HEK293 (cell line): ENCODE results near the gene TMEM267.
"Not testable (repeated sequence)": the region's sequence is repeated elsewhere in the genome, so short reads cannot be mapped to it uniquely, and the experiment has no call there.

Experiments used
- CTCF ChIA-PET: fragments of 350-600 bp; formaldehyde crosslinking; extraction: SDS; loops from one replicate; lab custom pipeline; 2021; ENCODE audit warnings: antibody characterized with exemption; lab: Yijun Ruan, JAX
- POLR2A ChIA-PET: fragments of 300-600 bp; formaldehyde crosslinking; extraction: SDS; loops from one replicate; lab custom pipeline; 2020; ENCODE audit warnings: antibody characterized with exemption, inconsistent platforms; lab: Yijun Ruan, JAX
- H3K27ac ChIP-seq: fragments of 200-500 bp; sonication (Bioruptor generic); 2 replicates; pipeline ENCODE4 v1.5.1; 2014; ENCODE audit warnings: low read depth, low read length, control low read depth, inconsistent platforms; ENCODE audit errors: extremely low read depth
- H3K36me3 ChIP-seq, 2 experiments: fragments of 200-500 bp in 1 of 2; sonication (Bioruptor generic) in 1 of 2; 1 replicate in 1 of 2; 2 replicates in 1 of 2; pipeline ENCODE4 v1.5.1; 2014 to 2017; ENCODE audit warnings: inconsistent platforms in 2 of 2, low read length in 2 of 2; ENCODE audit not compliant: control insufficient read depth in 2 of 2, insufficient read depth in 1 of 2
- H3K4me1 ChIP-seq: fragments of 200-500 bp; sonication (Bioruptor generic); 2 replicates; pipeline ENCODE4 v1.5.1; 2014; ENCODE audit warnings: mild to moderate bottlenecking, low read length, inconsistent platforms; ENCODE audit not compliant: control insufficient read depth, insufficient read depth
- H3K4me3 ChIP-seq: 2 replicates; pipeline ENCODE4 v1.5.1; 2011; ENCODE audit warnings: low read depth, mild to moderate bottlenecking, control low read depth, low read length, moderate library complexity
- H3K9me3 ChIP-seq: fragments of 200-500 bp; sonication (Bioruptor generic); 2 replicates; pipeline ENCODE4 v1.5.1; 2014; ENCODE audit warnings: low read depth, low read length, inconsistent platforms; ENCODE audit not compliant: control insufficient read depth, insufficient read depth
- BCL11A ChIP-seq: fragments of 450-650 bp; formaldehyde crosslinking; IDR thresholded peaks from 2 replicates; pipeline ENCODE4 v1.5.1; 2016; ENCODE audit warnings: low read depth, missing biosample characterization, missing genetic modification characterization
- GLI2 ChIP-seq: fragments of 450-650 bp; formaldehyde crosslinking; IDR thresholded peaks from 2 replicates; pipeline ENCODE4; 2017; ENCODE audit warnings: missing biosample characterization, missing genetic modification characterization, low read depth, borderline replicate concordance
- MYNN ChIP-seq: fragments of 450-650 bp; formaldehyde crosslinking; IDR thresholded peaks from 2 replicates; pipeline ENCODE4 v1.5.1; 2016; ENCODE audit warnings: missing biosample characterization, missing genetic modification characterization, borderline replicate concordance
- ZBTB17 ChIP-seq: fragments of 450-650 bp; formaldehyde crosslinking; IDR thresholded peaks from 2 replicates; pipeline ENCODE4 v1.5.1; 2016; ENCODE audit warnings: missing biosample characterization, missing genetic modification characterization
- ZBTB8A ChIP-seq: fragments of 450-650 bp; formaldehyde crosslinking; IDR thresholded peaks from 2 replicates; pipeline ENCODE4 v1.5.1; 2016; ENCODE audit warnings: missing biosample characterization, missing genetic modification characterization
- ZFHX2 ChIP-seq: fragments of 450-650 bp; formaldehyde crosslinking; conservative IDR thresholded peaks from 2 replicates; pipeline ENCODE4 v1.5.1; 2016; ENCODE audit warnings: missing biosample characterization, missing genetic modification characterization
- ZNF16 ChIP-seq: fragments of 450-650 bp; formaldehyde crosslinking; IDR thresholded peaks from 2 replicates; pipeline ENCODE4 v1.5.1; 2016; ENCODE audit warnings: low read depth, missing biosample characterization, missing genetic modification characterization
- ZNF239 ChIP-seq: fragments of 450-650 bp; formaldehyde crosslinking; IDR thresholded peaks from 2 replicates; pipeline ENCODE4 v1.5.1; 2016; ENCODE audit warnings: missing biosample characterization, missing genetic modification characterization
- ZNF324 ChIP-seq: fragments of 450-650 bp; formaldehyde crosslinking; IDR thresholded peaks from 2 replicates; pipeline ENCODE4 v1.5.1; 2016; ENCODE audit warnings: missing biosample characterization, missing genetic modification characterization
- ZNF341 ChIP-seq: fragments of 450-650 bp; formaldehyde crosslinking; IDR thresholded peaks from 2 replicates; pipeline ENCODE4; 2016; ENCODE audit warnings: low read depth, missing biosample characterization, missing genetic modification characterization
- ZNF404 ChIP-seq: fragments of 450-650 bp; formaldehyde crosslinking; IDR thresholded peaks from 2 replicates; pipeline ENCODE4 v1.5.1; 2017; ENCODE audit warnings: missing biosample characterization, missing genetic modification characterization
- ZNF529 ChIP-seq: fragments of 450-650 bp; formaldehyde crosslinking; IDR thresholded peaks from 2 replicates; pipeline ENCODE4 v1.5.1; 2017; ENCODE audit warnings: missing genetic modification characterization, missing biosample characterization; ENCODE audit not compliant: insufficient replicate concordance
- ZNF558 ChIP-seq: fragments of 450-650 bp; formaldehyde crosslinking; IDR thresholded peaks from 2 replicates; pipeline ENCODE4 v1.5.1; 2016; ENCODE audit warnings: missing biosample characterization, missing genetic modification characterization
- ZNF560 ChIP-seq: fragments of 450-650 bp; formaldehyde crosslinking; IDR thresholded peaks from 2 replicates; pipeline ENCODE4 v1.5.1; 2017; ENCODE audit warnings: missing biosample characterization, missing genetic modification characterization, borderline replicate concordance
- ZNF623 ChIP-seq: fragments of 450-650 bp; formaldehyde crosslinking; IDR thresholded peaks from 2 replicates; pipeline ENCODE4 v1.5.1; 2016; ENCODE audit warnings: missing biosample characterization, missing genetic modification characterization
- ZNF658 ChIP-seq: fragments of 450-650 bp; formaldehyde crosslinking; IDR thresholded peaks from 2 replicates; pipeline ENCODE4; 2016; ENCODE audit warnings: missing biosample characterization, missing genetic modification characterization
- ZNF768 ChIP-seq: fragments of 450-650 bp; formaldehyde crosslinking; IDR thresholded peaks from 2 replicates; pipeline ENCODE4 v1.5.1; 2018; ENCODE audit warnings: missing biosample characterization, mild to moderate bottlenecking, missing genetic modification characterization
- TF ChIP-seq, protein P1 (sequence below): fragments of 450-650 bp; formaldehyde crosslinking; IDR thresholded peaks from 2 replicates; pipeline ENCODE4 v1.5.1; 2016; ENCODE audit warnings: missing biosample characterization, missing genetic modification characterization
- TF ChIP-seq, protein P2 (sequence below): fragments of 450-650 bp; formaldehyde crosslinking; IDR thresholded peaks from 2 replicates; pipeline ENCODE4 v1.5.1; 2016; ENCODE audit warnings: missing biosample characterization, missing genetic modification characterization
- TF ChIP-seq, protein P3 (sequence below): fragments of 450-650 bp; formaldehyde crosslinking; IDR thresholded peaks from 2 replicates; pipeline ENCODE4 v1.5.1; 2017; ENCODE audit warnings: missing biosample characterization, missing genetic modification characterization
- TF ChIP-seq, protein P4 (sequence below): fragments of 450-650 bp; formaldehyde crosslinking; IDR thresholded peaks from 2 replicates; pipeline ENCODE4 v1.5.1; 2016; ENCODE audit warnings: missing biosample characterization, missing genetic modification characterization
- TF ChIP-seq, protein P5 (sequence below): fragments of 450-650 bp; formaldehyde crosslinking; IDR thresholded peaks from 2 replicates; pipeline ENCODE4 v1.5.1; 2016; ENCODE audit warnings: missing biosample characterization, missing genetic modification characterization

TMEM267 gene

DNA sequence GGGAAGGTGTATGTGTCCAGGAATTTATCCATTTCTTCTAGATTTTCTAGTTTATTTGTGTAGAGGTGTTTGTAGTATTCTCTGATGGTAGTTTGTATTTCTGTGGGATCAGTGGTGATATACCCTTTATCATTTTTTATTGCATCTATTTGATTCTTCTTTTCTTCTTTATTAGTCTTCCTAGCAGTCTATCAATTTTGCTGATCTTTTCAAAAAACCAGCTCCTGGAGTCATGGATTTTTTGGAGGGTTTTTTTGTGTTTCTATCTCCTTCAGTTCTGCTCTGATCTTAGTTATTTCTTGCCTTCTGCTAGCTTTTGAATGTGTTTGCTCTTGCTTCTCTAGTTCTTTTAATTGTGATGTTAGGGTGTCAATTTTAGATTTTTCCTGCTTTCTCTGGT, 42.1 kb downstream of the TMEM267 start:
- H3K4me1 ChIP-seq, H3K36me3 ChIP-seq, H3K9me3 ChIP-seq, H3K4me3 ChIP-seq, POLR2A ChIA-PET, H3K27ac ChIP-seq, CTCF ChIA-PET: not testable (repeated sequence)
- TF ChIP-seq ZNF558 = peak; percentile 56; the same call in 1 of the 2 replicates

DNA sequence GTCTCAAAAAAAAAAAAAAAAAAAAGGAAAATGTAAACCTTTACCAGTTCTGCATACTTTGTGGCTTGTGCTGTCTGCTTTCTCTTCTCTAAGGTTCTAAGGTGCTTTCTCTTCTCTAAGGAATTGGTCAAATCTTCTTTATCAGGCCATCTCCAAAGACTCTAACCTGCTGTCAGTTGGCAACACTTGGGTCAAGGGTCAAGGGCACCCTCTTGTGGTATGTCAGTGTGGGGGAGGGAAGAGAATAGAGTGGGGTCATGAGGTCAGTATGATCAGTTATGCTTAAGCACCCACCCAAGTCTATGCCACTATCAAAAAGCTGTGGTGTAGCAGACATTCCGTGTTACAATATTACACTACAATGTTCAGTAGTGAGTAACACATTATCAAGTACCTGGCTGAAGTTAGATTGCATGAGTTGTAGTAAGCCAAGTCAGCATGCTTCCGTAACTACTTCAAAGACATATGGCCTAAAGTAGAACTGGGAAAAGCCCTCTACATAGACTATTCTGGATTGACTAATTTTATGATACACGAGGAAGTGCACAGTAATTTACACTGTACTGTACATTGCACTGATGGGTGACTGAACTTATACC, 46.5 kb downstream of the TMEM267 start:
- CTCF ChIA-PET = interaction anchor here (0.6 kb wide), 2 partner anchors 36 to 742 kb away, joined by 3 read pairs; no protein-coding TSS in a partner anchor
- peaks cover 12% of the 10 kb centered on the region for H3K4me1 ChIP-seq

DNA sequence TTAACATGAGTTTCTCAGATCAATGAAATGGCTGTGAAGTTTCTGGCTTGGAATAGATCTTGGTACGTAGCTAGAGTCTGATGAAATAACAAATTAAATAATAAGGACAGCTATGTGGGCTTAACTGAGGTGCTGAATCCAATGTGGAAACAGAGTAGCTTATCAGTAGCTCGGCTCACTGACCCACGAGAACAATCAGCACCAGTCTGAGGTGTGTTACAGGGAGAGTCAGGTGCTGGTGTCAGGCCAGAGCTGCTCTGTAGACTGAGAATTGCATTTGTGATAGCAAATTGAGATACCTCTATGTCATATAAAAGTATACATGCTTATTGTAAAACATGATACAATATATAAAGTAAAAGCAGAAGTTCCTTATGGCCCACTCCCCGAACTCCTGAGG, 50.3 kb downstream of the TMEM267 start:
- H3K36me3 ChIP-seq = no peaks in the 10 kb centered on the region
- peaks cover 12% of the 10 kb centered on the region for H3K4me1 ChIP-seq
- no peak for TF ChIP-seq ZBTB8A (tag by site-specific recombination)
- no peak for TF ChIP-seq GLI2 (tag by site-specific recombination)
- no peak for TF ChIP-seq ZNF239 (tag by site-specific recombination)
- TF ChIP-seq ZNF560 (tag by site-specific recombination) = no peak
- TF ChIP-seq, protein P1, sequence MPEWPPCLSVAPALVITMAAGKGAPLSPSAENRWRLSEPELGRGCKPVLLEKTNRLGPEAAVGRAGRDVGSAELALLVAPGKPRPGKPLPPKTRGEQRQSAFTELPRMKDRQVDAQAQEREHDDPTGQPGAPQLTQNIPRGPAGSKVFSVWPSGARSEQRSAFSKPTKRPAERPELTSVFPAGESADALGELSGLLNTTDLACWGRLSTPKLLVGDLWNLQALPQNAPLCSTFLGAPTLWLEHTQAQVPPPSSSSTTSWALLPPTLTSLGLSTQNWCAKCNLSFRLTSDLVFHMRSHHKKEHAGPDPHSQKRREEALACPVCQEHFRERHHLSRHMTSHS = no peak
- TF ChIP-seq, protein P2, sequence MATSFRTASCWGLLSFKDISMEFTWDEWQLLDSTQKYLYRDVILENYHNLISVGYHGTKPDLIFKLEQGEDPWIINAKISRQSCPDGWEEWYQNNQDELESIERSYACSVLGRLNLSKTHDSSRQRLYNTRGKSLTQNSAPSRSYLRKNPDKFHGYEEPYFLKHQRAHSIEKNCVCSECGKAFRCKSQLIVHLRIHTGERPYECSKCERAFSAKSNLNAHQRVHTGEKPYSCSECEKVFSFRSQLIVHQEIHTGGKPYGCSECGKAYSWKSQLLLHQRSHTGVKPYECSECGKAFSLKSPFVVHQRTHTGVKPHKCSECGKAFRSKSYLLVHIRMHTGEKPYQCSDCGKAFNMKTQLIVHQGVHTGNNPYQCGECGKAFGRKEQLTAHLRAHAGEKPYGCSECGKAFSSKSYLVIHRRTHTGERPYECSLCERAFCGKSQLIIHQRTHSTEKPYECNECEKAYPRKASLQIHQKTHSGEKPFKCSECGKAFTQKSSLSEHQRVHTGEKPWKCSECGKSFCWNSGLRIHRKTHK (tag by site-specific recombination) = no peak
- TF ChIP-seq BCL11A (tag by site-specific recombination) = no peak
- TF ChIP-seq, protein P3, sequence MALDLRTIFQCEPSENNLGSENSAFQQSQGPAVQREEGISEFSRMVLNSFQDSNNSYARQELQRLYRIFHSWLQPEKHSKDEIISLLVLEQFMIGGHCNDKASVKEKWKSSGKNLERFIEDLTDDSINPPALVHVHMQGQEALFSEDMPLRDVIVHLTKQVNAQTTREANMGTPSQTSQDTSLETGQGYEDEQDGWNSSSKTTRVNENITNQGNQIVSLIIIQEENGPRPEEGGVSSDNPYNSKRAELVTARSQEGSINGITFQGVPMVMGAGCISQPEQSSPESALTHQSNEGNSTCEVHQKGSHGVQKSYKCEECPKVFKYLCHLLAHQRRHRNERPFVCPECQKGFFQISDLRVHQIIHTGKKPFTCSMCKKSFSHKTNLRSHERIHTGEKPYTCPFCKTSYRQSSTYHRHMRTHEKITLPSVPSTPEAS (tag by site-specific recombination) = no peak
- TF ChIP-seq ZNF623 (tag by site-specific recombination) = no peak
- TF ChIP-seq, protein P4, sequence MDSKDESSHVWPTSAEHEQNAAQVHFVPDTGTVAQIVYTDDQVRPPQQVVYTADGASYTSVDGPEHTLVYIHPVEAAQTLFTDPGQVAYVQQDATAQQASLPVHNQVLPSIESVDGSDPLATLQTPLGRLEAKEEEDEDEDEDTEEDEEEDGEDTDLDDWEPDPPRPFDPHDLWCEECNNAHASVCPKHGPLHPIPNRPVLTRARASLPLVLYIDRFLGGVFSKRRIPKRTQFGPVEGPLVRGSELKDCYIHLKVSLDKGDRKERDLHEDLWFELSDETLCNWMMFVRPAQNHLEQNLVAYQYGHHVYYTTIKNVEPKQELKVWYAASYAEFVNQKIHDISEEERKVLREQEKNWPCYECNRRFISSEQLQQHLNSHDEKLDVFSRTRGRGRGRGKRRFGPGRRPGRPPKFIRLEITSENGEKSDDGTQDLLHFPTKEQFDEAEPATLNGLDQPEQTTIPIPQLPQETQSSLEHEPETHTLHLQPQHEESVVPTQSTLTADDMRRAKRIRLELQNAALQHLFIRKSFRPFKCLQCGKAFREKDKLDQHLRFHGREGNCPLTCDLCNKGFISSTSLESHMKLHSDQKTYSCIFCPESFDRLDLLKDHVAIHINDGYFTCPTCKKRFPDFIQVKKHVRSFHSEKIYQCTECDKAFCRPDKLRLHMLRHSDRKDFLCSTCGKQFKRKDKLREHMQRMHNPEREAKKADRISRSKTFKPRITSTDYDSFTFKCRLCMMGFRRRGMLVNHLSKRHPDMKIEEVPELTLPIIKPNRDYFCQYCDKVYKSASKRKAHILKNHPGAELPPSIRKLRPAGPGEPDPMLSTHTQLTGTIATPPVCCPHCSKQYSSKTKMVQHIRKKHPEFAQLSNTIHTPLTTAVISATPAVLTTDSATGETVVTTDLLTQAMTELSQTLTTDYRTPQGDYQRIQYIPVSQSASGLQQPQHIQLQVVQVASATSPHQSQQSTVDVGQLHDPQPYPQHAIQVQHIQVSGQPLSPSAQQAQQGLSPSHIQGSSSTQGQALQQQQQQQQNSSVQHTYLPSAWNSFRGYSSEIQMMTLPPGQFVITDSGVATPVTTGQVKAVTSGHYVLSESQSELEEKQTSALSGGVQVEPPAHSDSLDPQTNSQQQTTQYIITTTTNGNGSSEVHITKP = no peak
- TF ChIP-seq ZNF324 (tag by site-specific recombination) = no peak
- TF ChIP-seq ZNF529 = no peak
- H3K4me3 ChIP-seq = no peak overlapping the region
- H3K27ac ChIP-seq = no peak overlapping the region
- ChIA-PET CTCF (interaction anchor here (0.7 kb wide), 1 partner anchor 538 kb away, joined by 3 read pairs; no protein-coding TSS in a partner anchor), POLR2A (interaction anchor here (0.6 kb wide), 1 partner anchor 9 kb away, joined by 3 read pairs; no protein-coding TSS in a partner anchor)
- no peaks in the 10 kb centered on the region for H3K9me3 ChIP-seq

More for the DNA sequence above, 46.5 kb downstream of the TMEM267 start:
- no peak overlapping the region for H3K4me3 ChIP-seq
- H3K9me3 ChIP-seq = no peaks in the 10 kb centered on the region
- no peak overlapping the region for H3K27ac ChIP-seq
- no peaks in the 10 kb centered on the region for H3K36me3 ChIP-seq
- POLR2A ChIA-PET = no interaction called here
- TF ChIP-seq, protein P5, sequence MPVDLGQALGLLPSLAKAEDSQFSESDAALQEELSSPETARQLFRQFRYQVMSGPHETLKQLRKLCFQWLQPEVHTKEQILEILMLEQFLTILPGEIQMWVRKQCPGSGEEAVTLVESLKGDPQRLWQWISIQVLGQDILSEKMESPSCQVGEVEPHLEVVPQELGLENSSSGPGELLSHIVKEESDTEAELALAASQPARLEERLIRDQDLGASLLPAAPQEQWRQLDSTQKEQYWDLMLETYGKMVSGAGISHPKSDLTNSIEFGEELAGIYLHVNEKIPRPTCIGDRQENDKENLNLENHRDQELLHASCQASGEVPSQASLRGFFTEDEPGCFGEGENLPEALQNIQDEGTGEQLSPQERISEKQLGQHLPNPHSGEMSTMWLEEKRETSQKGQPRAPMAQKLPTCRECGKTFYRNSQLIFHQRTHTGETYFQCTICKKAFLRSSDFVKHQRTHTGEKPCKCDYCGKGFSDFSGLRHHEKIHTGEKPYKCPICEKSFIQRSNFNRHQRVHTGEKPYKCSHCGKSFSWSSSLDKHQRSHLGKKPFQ (tag by site-specific recombination) = no peak
- TF ChIP-seq ZNF560 (tag by site-specific recombination) (no peak), MYNN (tag by site-specific recombination) (no peak), ZNF404 (tag by site-specific recombination) (no peak), ZNF768 (tag by site-specific recombination) (no peak), ZFHX2 (tag by site-specific recombination) (no peak), ZNF658 (tag by site-specific recombination) (no peak), ZBTB17 (tag by site-specific recombination) (no peak), ZNF341 (tag by site-specific recombination) (no peak), ZNF16 (tag by site-specific recombination) (no peak)
- TF ChIP-seq, all 188 proteins: peak for 0
